Spleen (tissue), 11 donors: ENCODE data around the gene BSN. TPM values are rescaled to one million over a fixed set of nuclear protein-coding genes. Genes with fewer than 3 reads are reported as not detected.
A peak's percentile ranks its signal among the peaks of the same experiment; 100 is the strongest.

Experiments
- DNase-seq: peaks from one replicate; pipeline ENCODE4 v3.0.0-alpha.2; 2020
- H3K27ac ChIP-seq, 8 donors: fragments of 200-600 bp; sonication (generic) in 7 of 8; 1 replicate in 4 of 8; 2 replicates in 4 of 8; pipeline versions ENCODE4 v1.5.0 to v1.8.0; 2016 to 2021; ENCODE audit warnings: inconsistent platforms in 4 of 8, mild to moderate bottlenecking in 4 of 8, moderate library complexity in 1 of 8
- H3K27me3 ChIP-seq, 7 donors: fragments of 200-600 bp; sonication (generic) in 6 of 7; replicated peaks in 1 of 7; 1 replicate in 4 of 7; 2 replicates in 3 of 7; pipeline versions ENCODE4 v1.5.0 to v1.8.0; 2016 to 2021; ENCODE audit warnings: inconsistent platforms in 3 of 7, mild to moderate bottlenecking in 1 of 7
- H3K36me3 ChIP-seq, 6 donors: fragments of 200-600 bp; sonication (generic) in 5 of 6; 1 replicate in 4 of 6; 2 replicates in 2 of 6; pipeline versions ENCODE4 v1.5.0 to v1.8.0; 2016 to 2021; ENCODE audit warnings: inconsistent platforms in 2 of 6
- H3K4me1 ChIP-seq, 6 donors: fragments of 200-600 bp; sonication (generic) in 5 of 6; 1 replicate in 3 of 6; 2 replicates in 3 of 6; pipeline versions ENCODE4 v1.5.0 to v1.8.0; 2016 to 2021; ENCODE audit warnings: inconsistent platforms in 3 of 6
- H3K4me3 ChIP-seq, 8 donors: fragments of 200-600 bp; sonication (generic) in 7 of 8; 1 replicate in 4 of 8; 2 replicates in 4 of 8; pipeline versions ENCODE4 v1.5.0 to v1.8.0; 2016 to 2021; ENCODE audit warnings: inconsistent platforms in 4 of 8, mild to moderate bottlenecking in 4 of 8, moderate library complexity in 2 of 8
- H3K9me3 ChIP-seq, 8 donors: fragments of 200-600 bp; sonication (generic) in 7 of 8; 1 replicate in 4 of 8; 2 replicates in 4 of 8; pipeline versions ENCODE4 v1.5.0 to v1.8.0; 2016 to 2021; ENCODE audit warnings: inconsistent platforms in 4 of 8
- CTCF ChIP-seq, 11 experiments: fragments of 200-600 bp in 7 of 11; fragments of 450-650 bp in 4 of 11; sonication (generic) in 4 of 11; IDR thresholded peaks in 8 of 11; conservative IDR thresholded peaks in 3 of 11; 1 replicate in 7 of 11; 2 replicates in 4 of 11; pipeline versions ENCODE4 v1.4.0 to v1.8.0; 2016 to 2021; ENCODE audit warnings: antibody characterized with exemption in 11 of 11, inconsistent platforms in 4 of 11, mild to moderate bottlenecking in 1 of 11
- POLR2A ChIP-seq, 3 donors: fragments of 450-650 bp; IDR thresholded peaks; one replicate each; pipeline ENCODE4 v1.5.1; 2017; ENCODE audit warnings: antibody characterized with exemption in 3 of 3, mild to moderate bottlenecking in 1 of 3
- POLR2AphosphoS5 ChIP-seq, 3 donors: sonication (generic); formaldehyde crosslinking; IDR thresholded peaks; one replicate each; pipeline ENCODE4 v1.5.1; 2017; ENCODE audit warnings: antibody characterized with exemption in 3 of 3
- WGBS, 5 donors: extraction: QIAGEN DNeasy Blood & Tissue Kit in 3 of 5; methylation state at CpG; one replicate each; pipeline versions ENCODE4 v1.1.5 to v1.1.7; 2013 to 2018; 5-methylcytosine and 5-hydroxymethylcytosine counted together
- intact Hi-C: fragments of 100-400 bp; cut with DNase I; formaldehyde crosslinking; loops from one replicate; pipeline ENCODE4 v1.15.0; 2023; ENCODE audit warnings: low total_unique reads
- polyA plus RNA-seq, 3 donors: library from polyadenylated mRNA; stranded (reverse); fragments of 200-250 nt; gene quantifications; one replicate each; pipeline ENCODE4 v1.2.1, GENCODE V29; 2013
- total RNA-seq, 7 donors: library from RNA; depleted of rRNA in 3 of 7; stranded (reverse); fragments of >200 nt in 3 of 7; fragmentation: NEBNext Ultra II Directional in 4 of 7; extraction: Animal tissue kit (Norgen Biotek cat#: 25700) in 4 of 7; gene quantifications; one replicate each; pipeline versions ENCODE4 v1.1.0 to v1.2.1, GENCODE V29; 2016 to 2021
- donor health status: healthy with polysubstance abuse.
- donor health status: DM: no; HTN: no; CAD: no; lungs with moderate emphysema.
- donor health status: DM: no; HTN: no; CAD: no.
- donor health status: Bipolar disorder and iron deficiency.
- donor health status: healthy.
- donor health status: DM: no; HTN: no; CAD: no.
- donor health status: DM: yes; HTN: yes; CAD: no.

BSN gene
- total and polyA plus RNA-seq, 10 donors, result 0.02 to 1.1 (median 0.36) TPM

DNA sequence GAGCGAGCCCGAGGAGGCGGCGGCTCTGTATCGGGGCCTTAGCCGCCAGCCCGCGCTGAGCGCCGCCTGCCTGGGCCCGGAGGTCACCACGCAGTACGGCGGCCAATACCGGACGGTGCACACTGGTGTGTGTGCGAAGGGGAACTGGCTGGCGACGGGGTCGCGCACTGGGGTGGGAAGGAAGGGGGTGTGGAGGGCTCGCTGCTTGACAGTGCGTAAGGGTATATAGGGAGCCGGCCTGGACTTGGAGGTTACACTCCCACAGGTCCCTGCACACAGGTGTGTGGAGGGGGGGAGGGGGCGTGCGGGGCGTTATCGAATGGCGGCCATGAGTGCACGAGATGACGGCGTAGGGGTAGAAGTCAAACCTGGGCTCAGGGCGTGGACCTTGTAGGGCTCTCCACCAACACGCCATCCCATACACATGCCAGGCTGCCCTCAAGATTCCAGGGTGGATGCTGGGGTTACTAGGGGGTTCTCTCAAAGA, 120.3 kb downstream of the BSN start:
- H3K36me3 ChIP-seq, result peaks cover 0 to 43% (median 38%) of the 10 kb centered on the region in 6 donors
- H3K27ac ChIP-seq, result peak overlapping the region; percentile 93 to 98 (median 94)
- DNase-seq, result no peak
- peak overlapping the region; percentile 73 to 97 (median 88) for H3K4me3 ChIP-seq
- intact Hi-C loops, result no loop called here
- no peaks in the 10 kb centered on the region for H3K27me3 ChIP-seq
- no peaks in the 10 kb centered on the region for H3K9me3 ChIP-seq
- TF ChIP-seq POLR2AphosphoS5 (IDR thresholded peaks at IDR 0.05), result no peak
- TF ChIP-seq CTCF (IDR thresholded peaks at IDR 0.05 in 8 of 11, conservative IDR thresholded peaks at IDR 0.05 in 3 of 11), result peak in 1 of 11 experiments; percentile 1
- no peak for TF ChIP-seq POLR2A (IDR thresholded peaks at IDR 0.05)
- WGBS, 5 donors, result 1 to 11% (median 7%) methylated on average over 13 to 34 of the region's 34 CpGs
- H3K4me1 ChIP-seq, result peaks cover 10 to 57% (median 24%) of the 10 kb centered on the region in 6 donors

DNA sequence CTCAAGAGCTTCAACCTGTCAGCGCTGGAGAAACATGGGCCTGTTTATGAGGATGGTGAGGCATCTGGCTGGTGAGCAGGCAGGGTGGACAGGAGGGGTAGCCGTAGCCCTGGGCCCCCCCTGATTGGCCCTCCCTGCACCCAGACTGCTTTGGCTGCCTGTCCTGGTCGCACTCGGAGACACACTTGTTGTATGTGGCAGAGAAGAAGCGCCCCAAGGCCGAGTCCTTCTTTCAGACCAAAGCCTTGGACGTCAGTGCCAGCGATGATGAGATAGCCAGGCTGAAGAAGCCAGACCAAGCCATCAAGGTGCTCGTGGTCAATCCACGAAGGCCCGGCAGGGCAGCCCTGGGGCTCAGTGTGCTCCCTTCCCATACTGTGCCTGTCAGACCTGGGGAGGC, 121.6 kb downstream of the BSN start:
- Histone ChIP-seq H3K4me1 (peaks cover 10 to 57% (median 24%) of the 10 kb centered on the region in 6 donors), H3K36me3 (peaks cover 0 to 56% (median 51%) of the 10 kb centered on the region in 6 donors), H3K9me3 (no peaks in the 10 kb centered on the region), H3K4me3 (no peak overlapping the region), H3K27me3 (no peaks in the 10 kb centered on the region), H3K27ac (no peak overlapping the region)
- intact Hi-C loops, result no loop called here
- TF ChIP-seq CTCF (IDR thresholded peaks at IDR 0.05 in 8 of 11, conservative IDR thresholded peaks at IDR 0.05 in 3 of 11) (no peak), POLR2A (IDR thresholded peaks at IDR 0.05) (no peak), POLR2AphosphoS5 (IDR thresholded peaks at IDR 0.05) (no peak)
- 92 to 97% (median 96%) methylated on average over 8 to 11 of the region's 11 CpGs for WGBS, 5 donors
- no peak for DNase-seq

DNA sequence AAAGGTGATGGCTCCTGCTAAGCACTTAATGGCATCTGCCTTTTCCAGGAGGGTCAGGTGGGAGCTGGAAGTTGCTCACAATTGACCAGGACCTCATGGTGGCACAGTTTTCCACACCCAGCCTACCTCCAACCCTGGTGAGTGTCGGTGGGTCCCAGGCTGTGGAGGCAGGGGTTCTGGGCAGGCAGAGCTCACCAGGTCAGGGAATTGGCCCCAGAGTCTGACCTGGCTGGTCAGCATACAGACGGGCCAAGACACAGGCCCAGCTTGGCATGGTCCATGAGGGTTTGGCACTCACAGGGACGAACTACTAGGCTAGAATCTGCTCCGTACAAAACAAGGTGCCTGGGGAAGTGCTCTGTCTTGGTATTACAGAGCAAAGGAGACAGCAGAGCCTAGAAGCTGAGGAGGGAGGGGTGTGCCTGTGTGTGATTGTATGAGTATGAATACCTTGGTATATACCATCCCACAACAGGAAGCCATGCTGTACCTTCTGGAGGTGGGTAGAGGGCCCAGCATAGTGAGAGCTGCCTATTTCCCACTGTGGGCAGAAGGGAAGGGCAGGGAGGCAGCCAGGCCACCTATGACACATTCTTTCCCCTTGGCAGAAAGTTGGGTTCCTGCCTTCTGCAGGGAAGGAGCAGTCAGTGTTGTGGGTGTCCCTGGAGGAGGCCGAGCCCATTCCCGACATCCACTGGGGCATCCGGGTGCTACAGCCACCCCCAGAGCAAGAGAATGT, 126.4 kb downstream of the BSN start:
- intact Hi-C loops, result no loop called here
- Histone ChIP-seq H3K36me3 (peaks cover 0 to 95% (median 84%) of the 10 kb centered on the region in 6 donors), H3K4me1 (peaks cover 0 to 24% (median 4%) of the 10 kb centered on the region in 6 donors), H3K9me3 (no peaks in the 10 kb centered on the region), H3K4me3 (no peak overlapping the region), H3K27me3 (peaks cover 0 to 3% (median 0%) of the 10 kb centered on the region in 7 donors), H3K27ac (no peak overlapping the region)
- TF ChIP-seq CTCF (IDR thresholded peaks at IDR 0.05 in 8 of 11, conservative IDR thresholded peaks at IDR 0.05 in 3 of 11) (no peak), POLR2AphosphoS5 (IDR thresholded peaks at IDR 0.05) (peak in 1 of 3 donors; percentile 2)
- DNase-seq, result no peak
- WGBS, 5 donors, result 92 to 98% (median 95%) methylated on average over 4 to 7 of the region's 7 CpGs

- intact Hi-C loops, result no loop called here
- peaks cover 0 to 90% (median 79%) of the 10 kb centered on the region in 6 donors for H3K36me3 ChIP-seq
- H3K4me1 ChIP-seq, result peaks cover 0 to 24% (median 5%) of the 10 kb centered on the region in 6 donors
- no peak for DNase-seq
- H3K27ac ChIP-seq, result no peak overlapping the region
- no peak overlapping the region for H3K4me3 ChIP-seq
- no peaks in the 10 kb centered on the region for H3K9me3 ChIP-seq
- H3K27me3 ChIP-seq, result peaks cover 0 to 8% (median 0%) of the 10 kb centered on the region in 7 donors
- no peak for TF ChIP-seq CTCF (IDR thresholded peaks at IDR 0.05 in 8 of 11, conservative IDR thresholded peaks at IDR 0.05 in 3 of 11)
- TF ChIP-seq POLR2A (IDR thresholded peaks at IDR 0.05), result no peak
- TF ChIP-seq POLR2AphosphoS5 (IDR thresholded peaks at IDR 0.05), result no peak
- 87 to 97% (median 92%) methylated on average over 2 of the region's 2 CpGs for WGBS, 5 donors
Measured at GRCh38 chr3:49681232-49681522, 126.9 kb downstream of the BSN start.
